HG02759 (cell line): ENCODE data around the gene VPS26B.
A peak's percentile ranks its signal among the peaks of the same experiment; 100 is the strongest.

Experiments used
- ATAC-seq: cut with Tn5 transposase; IDR thresholded peaks from one replicate; pipeline ENCODE4 v1.9.1; 2021; ENCODE audit warnings: mild to moderate bottlenecking, moderate library complexity; ENCODE audit not compliant: unreplicated experiment

The VPS26B gene

GRCh38 chr11:134257101-134257500 is 32.6 kb downstream of the VPS26B start:
- ATAC-seq: no peak

- no peak for ATAC-seq
Measured at GRCh38 chr11:134258577-134258976, 34.1 kb downstream of the VPS26B start.

- ATAC-seq: no peak
Measured at GRCh38 chr11:134260503-134260902, 36.0 kb downstream of the VPS26B start.

DNA sequence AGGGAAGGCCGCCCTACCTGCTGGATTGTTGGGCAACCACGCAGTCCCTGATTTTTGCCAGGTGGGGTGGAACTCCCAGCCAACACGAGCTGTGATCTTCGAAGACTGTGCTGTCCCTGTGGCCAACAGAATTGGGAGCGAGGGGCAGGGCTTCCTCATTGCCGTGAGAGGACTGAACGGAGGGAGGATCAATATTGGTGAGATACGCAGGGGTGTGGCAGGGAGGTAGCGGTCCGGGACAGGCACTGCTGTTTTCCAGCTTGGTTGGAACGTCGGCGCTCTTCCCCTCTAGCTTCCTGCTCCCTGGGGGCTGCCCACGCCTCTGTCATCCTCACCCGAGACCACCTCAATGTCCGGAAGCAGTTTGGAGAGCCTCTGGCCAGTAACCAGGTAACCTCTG is 36.5 kb downstream of the VPS26B start:
- ATAC-seq: no peak

GRCh38 chr11:134261626-134262488 is 37.4 kb downstream of the VPS26B start:
- ATAC-seq: no peak

GRCh38 chr11:134264966-134265764 is 40.7 kb downstream of the VPS26B start:
- ATAC-seq: no peak

DNA sequence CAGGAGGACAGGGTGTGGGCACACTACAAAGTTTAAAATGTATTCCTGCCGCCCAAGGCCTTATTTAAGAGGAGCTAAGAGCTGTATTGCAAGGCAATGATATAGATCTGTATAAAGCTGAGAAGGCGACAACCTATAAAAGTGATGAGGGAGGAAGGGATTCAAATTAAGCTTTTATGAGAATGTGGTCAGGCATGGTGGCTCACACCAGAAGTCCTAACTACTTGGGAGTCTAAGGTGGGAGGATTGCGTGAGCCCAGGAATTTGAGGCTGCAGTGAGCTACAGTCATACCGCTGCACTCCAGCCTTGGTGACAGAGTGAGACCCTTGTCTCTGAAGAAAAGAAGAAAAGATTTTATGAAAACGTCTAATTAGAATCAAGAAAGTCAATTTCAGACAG is 42.0 kb downstream of the VPS26B start:
- ATAC-seq: no peak

GRCh38 chr11:134266841-134267251 is 42.4 kb downstream of the VPS26B start:
- ATAC-seq: no peak

DNA sequence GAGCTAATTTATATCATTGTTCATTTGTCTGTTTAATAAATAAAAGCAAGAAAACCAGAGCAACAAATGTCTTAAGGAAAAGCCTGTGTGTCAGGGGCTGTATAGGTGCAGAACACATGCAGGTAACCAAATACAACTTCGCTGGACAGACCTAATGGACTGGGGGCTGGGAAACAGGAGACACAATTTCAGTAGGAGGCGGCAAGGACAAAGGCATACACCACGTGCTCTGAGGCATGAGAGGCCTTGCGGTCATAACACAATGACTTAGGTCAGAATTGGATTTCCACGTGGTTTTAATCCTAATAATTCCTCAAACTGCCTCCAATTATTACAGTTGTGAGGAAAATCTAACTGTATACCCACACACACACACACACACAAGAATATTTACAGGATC is 43.0 kb downstream of the VPS26B start:
- no peak for ATAC-seq

DNA sequence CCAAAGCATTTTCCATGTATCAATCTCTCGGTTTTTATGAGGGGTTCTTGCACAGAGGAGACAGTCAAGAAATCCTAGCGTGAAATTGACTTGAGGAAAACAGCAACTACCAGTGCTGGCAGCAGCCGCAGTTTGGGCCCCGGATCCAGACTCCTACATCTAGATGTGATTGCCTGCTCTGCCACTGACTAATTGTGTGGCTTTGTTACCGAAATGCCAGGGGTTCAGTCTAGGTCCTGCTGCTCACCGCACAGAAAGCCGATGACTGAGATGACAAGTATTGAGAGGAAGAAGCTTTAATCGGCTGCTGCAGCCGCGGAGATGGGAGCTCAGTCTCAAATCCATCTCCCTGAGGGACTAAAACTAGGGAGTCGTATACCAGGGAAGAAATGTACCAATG is 43.5 kb downstream of the VPS26B start:
- no peak for ATAC-seq

GRCh38 chr11:134270250-134270714 is 45.8 kb downstream of the VPS26B start:
- no peak for ATAC-seq

DNA sequence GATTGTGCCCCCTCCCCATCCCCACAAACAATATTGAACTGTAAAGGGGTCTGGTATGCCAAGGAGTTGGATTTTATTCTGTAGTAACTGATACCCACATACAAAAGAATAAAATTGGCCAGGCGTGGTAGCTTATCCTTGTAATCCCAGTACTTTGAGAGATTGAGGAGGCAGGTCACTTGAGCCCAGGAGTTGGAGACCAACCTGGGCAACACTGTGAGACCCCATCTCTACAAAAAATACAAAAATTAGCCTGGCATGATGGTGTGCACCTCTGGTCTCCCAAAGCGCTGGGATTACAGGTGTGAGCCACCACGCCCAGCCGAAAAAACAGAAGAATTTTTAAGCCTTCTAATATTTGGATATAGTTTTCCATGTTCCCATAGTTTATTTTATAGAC is 47.5 kb downstream of the VPS26B start:
- no peak for ATAC-seq

DNA sequence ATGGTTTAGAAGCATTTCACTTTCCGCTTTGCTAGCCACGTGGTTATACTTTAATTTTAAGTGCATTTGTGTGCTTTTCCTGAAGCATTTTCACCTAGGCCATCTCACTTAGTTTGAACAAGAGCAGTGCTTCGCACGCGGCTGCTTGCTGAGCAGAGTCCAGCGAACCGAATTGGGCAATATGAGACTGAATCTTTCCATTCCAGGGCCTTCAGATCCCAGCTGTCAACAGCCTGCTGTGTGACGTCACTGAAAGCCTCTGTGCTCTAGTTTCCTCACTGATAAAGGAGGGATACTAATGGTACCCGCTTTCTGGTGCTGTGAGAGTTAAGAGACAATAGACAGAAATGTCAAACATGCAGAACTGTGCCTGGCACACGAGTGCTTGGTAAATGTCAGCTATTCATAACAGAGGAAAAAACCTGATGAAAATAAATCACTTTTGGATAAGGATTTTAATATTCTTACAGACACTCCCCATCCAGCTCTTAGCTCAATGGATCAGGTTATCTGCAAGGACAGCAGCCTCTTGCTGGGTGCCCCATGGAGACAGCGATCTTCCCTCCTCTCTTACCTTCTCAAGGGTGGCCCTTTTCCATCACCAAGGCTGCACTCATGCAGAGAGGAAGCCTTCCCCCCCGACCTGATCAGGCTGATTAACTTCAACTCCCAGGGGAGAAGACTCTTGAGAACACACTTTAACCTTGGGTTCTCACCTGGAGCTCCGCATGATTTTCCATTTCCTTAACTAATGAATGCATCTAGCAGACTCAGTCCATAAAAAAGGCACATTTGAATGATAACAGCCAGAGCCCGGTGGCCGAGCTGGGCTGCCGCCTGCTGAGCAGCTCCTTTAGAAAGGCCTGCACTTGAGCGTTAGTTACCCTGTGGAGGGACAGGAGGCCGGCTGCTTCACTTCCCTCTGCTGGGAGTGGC is 48.2 kb downstream of the VPS26B start:
- ATAC-seq: no peak

DNA sequence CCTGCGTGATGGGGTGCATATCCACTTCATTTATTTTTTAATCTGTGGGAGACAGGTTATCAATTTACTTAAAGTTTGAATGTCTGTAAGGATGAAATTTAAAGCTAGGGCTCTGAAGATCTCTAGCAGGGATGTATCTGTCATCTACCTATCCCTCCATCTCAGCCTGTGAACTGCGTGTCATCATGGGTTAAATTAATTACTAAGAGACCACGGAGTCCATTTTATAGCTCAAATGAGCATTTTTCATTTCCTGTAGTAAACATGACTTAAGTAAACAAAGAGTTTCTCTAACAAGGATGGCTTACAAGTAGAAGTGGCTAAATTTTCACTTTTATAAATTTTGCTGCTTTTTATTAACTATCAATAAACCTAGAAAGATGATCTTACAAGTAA is 48.8 kb downstream of the VPS26B start:
- ATAC-seq: no peak

GRCh38 chr11:134275188-134275533 is 50.7 kb downstream of the VPS26B start:
- ATAC-seq: no peak

DNA sequence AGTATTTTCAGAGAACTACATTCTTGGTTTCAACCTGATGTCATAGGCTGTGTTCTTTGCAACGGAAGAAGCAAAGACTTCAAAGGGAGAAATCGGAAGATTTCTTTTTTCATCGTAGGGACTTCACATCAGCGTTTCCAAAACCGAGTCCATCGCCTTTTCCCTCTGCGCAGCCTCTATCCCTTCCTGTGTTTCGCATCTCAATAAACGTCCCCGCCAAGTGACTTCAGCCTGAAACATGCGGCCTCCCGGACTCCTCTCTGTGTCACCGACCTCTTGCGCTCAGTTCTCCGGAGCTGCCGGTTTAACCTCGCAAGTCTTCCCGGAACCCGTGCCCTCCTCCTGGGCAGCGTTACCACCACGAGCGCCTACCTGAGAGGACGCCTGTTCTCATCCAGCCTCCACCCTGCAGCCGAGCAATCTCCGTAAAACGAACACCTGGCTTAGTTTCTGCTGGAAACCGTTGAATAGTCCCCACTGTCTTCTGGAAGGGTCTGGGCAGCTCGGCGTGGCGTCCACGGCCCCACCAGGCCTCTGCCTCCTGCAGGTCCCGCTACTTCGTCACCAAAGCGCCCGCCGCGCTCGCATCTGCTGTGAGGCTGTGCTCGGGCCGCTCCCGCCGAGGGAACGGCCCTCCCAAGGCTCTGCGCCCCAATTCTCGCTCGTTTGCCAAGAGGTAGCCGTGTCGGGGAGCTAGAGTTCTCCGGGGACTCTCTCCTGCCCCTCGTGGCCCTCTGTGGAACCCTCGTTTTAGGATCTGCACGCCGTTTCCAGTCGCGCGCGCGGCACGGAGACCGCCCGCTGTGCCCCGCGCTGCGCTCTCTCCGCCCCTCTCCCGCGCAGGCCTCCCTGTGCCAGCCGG is 51.3 kb downstream of the VPS26B start, which contains the start of gene GLB1L3:
TSS of gene GLB1L3 (plus strand) at position 846 of the 862 bp plus-strand sequence. CDS start 362 bp downstream, outside the sequence.
- ATAC-seq: peak; percentile 74

GRCh38 chr11:134276396-134277182 is 52.1 kb downstream of the VPS26B start:
- ATAC-seq: peak; percentile 19

DNA sequence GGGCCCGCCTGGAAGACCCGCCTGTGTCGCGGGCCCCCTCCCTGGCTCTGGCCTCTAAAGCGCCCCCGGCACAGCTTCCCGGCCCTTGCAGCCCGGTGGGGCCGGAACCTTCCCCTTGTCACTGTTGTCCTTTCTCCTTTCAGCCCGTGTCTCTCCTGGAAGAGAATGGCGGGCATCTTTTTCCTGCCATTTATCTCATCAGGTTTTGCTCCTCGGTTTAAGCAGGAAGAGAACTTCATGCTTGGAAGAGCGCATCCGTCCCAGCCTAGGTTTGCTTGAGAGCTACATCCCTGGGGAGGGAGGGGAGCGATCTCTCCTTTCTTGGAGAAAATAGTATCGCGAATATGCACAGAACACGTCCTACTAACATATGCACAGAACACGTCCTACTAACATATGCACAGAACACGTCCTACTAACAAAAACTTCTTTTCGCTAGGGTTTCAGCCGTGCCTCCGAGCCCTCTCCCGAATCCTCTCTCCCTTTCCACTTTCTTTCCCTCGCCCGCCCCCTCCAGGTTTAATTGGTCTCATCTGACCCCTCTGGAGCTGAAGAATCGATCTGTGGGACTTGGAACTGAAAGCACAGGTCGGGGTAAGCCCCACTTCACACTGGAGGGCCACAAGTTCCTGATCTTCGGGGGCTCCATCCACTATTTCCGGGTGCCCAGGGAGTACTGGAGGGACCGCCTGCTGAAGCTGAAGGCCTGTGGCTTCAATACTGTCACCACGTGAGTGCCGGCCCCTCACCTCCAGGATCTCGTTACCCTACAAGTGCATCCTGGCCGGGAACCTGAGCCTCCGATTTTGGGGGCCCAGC is 52.9 kb downstream of the VPS26B start:
- ATAC-seq: no peak
